VCaP (cell line): ENCODE data around the gene TRIM15.
A peak's percentile ranks its signal among the peaks of the same experiment; 100 is the strongest.

ENCODE experiments used
- H3K27ac ChIP-seq: fragments of 450-650 bp; 2 replicates; pipeline ENCODE4 v1.5.1; 2017
- TF ChIP-seq, protein P1 (sequence below): fragments of 450-650 bp; conservative IDR thresholded peaks from 2 replicates; pipeline ENCODE4 v1.5.1; 2017; ENCODE audit warnings: mild to moderate bottlenecking, moderate library complexity

Gene TRIM15

DNA sequence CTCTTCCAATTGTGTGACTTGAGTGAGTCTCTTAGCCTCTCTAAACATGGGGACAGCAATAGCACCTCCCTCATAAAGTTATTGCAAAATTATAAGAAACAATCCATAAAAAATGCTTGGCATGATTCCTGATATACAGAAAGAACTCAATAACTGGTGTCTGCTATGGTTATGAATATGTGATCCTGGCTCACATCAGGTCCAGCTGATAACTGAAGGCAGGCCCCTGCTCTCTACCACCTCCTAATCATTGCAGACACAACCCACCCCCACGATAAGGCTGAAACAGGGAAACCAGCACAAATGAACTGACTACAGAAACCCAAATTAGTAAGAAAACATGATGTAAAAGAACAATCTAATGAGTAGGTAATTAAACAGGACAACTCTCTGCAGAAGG lies 5.4 kb downstream of the TRIM15 start:
- TF ChIP-seq, protein P1, sequence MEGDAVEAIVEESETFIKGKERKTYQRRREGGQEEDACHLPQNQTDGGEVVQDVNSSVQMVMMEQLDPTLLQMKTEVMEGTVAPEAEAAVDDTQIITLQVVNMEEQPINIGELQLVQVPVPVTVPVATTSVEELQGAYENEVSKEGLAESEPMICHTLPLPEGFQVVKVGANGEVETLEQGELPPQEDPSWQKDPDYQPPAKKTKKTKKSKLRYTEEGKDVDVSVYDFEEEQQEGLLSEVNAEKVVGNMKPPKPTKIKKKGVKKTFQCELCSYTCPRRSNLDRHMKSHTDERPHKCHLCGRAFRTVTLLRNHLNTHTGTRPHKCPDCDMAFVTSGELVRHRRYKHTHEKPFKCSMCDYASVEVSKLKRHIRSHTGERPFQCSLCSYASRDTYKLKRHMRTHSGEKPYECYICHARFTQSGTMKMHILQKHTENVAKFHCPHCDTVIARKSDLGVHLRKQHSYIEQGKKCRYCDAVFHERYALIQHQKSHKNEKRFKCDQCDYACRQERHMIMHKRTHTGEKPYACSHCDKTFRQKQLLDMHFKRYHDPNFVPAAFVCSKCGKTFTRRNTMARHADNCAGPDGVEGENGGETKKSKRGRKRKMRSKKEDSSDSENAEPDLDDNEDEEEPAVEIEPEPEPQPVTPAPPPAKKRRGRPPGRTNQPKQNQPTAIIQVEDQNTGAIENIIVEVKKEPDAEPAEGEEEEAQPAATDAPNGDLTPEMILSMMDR = no peak
- no peak overlapping the region for H3K27ac ChIP-seq

DNA sequence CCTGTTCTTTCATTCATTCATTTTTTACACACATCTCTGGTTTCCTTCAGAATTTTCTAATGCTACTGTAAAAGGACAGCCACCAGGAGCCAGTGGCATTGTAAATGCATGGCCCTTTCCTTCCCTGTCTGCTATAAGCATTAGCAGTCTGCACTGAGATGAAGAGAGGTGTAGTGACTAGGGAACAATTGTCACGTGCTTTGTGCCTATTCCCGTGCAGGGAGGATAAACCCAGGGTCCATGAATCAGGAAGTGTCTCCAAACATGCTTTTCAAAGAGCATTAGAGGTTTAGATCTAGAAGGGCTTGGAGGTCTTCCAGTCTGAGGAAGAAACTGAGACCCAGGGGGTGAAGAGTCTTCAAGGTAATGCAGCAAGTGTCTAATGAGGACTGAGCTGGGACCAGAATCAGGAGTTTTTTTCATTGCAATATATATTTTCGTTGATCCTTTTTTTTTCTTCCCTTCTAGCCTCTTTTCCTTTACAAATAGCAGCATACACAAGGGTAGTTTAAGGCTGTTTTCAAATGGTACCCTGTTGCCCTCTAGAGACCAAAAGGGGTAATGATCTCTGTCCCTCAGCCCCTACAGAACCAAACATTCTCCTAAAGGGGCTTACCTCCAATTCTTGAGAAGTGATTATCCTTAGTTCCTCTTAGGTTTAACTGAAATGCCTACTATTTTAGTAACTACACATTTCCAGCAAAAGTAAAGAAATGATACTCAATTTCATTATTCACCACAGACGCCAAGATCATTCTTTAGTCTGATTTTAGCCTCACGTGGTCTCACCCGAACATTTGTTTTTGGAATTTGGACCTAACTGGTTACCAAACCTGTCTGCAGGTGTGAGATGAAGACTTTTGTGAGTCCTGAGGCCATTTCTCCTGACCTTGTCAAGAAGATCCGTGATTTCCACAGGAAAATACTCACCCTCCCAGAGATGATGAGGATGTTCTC lies 6.6 kb downstream of the TRIM15 start:
- TF ChIP-seq, protein P1 = peak; percentile 89
- H3K27ac ChIP-seq = no peak overlapping the region

DNA sequence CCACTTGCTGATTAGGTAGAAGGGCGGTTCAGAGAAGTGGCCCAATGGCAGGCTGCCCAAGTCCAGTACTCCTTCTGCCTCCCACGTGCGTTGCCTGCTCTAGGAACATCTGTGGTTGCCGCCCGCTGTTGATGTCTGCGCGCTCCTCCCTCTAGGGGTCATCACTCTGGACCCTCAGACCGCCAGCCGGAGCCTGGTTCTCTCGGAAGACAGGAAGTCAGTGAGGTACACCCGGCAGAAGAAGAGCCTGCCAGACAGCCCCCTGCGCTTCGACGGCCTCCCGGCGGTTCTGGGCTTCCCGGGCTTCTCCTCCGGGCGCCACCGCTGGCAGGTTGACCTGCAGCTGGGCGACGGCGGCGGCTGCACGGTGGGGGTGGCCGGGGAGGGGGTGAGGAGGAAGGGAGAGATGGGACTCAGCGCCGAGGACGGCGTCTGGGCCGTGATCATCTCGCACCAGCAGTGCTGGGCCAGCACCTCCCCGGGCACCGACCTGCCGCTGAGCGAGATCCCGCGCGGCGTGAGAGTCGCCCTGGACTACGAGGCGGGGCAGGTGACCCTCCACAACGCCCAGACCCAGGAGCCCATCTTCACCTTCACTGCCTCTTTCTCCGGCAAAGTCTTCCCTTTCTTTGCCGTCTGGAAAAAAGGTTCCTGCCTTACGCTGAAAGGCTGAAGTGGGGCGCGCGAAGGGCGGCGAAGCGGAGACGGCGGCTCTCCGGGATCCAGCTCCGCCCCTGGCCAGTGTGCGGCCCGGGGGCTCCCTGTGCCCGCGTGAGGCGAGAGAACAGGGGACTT lies 8.5 kb downstream of the TRIM15 start:
- no peak overlapping the region for H3K27ac ChIP-seq
- TF ChIP-seq, protein P1 = no peak

DNA sequence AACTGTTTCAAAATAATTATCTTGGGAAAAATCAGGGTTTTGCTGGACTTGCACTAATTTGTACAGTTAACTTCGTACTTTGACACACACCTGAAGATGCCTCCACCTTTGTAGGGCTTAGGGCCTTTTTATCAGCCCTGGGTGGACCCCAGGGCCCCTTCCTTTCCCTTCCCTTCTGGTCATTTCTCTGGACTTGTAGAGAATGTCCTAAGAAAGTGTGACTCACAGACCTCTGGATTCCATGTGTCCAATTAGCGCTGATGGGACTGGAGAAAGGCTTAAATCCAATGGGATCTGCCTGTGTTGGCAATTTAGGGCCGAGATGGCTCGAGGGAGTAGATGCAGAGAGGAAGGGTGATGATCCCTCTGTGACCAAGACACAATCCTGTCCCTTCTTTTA lies 9.3 kb downstream of the TRIM15 start:
- H3K27ac ChIP-seq = no peak overlapping the region
- TF ChIP-seq, protein P1 = no peak

GRCh38 chr6:30175765-30176164 lies 12.4 kb downstream of the TRIM15 start:
- no peak overlapping the region for H3K27ac ChIP-seq
- TF ChIP-seq, protein P1 = no peak

DNA sequence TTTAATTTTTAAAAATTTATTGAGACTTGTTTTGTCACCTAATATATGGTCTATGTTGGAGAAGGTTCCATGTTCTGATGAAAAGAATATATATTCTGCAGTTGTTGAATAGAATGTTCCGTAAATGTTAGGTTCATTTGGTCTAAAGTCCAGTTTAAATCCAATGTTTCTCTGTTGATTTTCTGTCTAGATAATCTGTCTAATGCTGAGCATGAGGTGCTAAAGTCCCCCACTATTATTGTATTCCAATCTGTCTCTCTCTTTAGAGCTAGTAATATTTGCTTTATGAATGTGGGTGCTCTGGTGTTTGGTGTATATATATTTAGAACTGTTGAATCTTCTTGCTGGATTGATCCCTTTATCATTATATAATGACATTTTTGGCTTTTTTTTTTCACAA lies 15.5 kb downstream of the TRIM15 start:
- TF ChIP-seq, protein P1 = no peak
- H3K27ac ChIP-seq = no peak overlapping the region

DNA sequence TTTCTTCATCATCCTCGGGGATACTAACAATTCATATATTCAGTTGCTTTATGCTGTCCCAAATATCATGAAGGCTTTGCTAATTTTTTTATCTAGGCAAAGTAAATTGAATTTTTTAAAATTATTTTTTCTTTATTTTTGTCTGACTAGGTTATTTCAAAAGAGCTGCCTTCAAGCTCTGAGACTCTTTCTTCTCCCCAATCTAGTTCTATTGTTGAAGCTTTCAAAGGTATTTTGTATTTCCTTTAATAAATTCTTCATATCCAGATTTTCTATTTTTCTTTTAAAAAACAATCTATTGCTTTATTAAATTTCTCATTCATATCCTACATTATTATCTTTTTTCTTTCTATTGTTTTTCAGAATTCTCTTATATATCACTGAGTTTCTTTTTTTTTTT lies 16.8 kb downstream of the TRIM15 start:
- TF ChIP-seq, protein P1 = no peak
- H3K27ac ChIP-seq = no peak overlapping the region
